NCI-H1105 (cell line): Measurements from ENCODE around the gene CBR1.
"Not testable (repeated sequence)": the region's sequence is repeated elsewhere in the genome, so short reads cannot be mapped to it uniquely, and the experiment has no call there.

ENCODE experiments used
- DNase-seq: peaks from one replicate; lab custom pipeline; 2025; lab: John Stamatoyannopoulos, UW

The CBR1 gene

DNA sequence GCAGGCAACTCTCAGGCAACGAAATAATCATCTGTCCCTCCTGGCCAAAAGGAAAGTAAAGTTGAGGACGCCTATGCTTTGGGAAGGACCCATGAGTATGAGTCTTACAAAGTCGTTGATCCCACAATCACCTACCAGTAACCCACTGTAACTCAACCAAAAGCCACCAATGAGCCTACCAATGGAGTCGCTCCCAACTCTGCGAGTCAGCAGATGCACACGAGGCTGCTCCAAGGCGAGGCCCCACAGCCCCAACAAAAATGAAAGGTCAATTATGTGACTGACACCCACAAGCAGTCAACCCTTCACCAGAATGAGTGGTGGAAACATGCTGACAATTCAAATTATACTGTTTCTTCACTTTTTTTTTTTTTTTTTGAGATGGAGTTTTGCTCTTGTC is 21.5 kb upstream of the CBR1 start:
- DNase-seq, result no peak

DNA sequence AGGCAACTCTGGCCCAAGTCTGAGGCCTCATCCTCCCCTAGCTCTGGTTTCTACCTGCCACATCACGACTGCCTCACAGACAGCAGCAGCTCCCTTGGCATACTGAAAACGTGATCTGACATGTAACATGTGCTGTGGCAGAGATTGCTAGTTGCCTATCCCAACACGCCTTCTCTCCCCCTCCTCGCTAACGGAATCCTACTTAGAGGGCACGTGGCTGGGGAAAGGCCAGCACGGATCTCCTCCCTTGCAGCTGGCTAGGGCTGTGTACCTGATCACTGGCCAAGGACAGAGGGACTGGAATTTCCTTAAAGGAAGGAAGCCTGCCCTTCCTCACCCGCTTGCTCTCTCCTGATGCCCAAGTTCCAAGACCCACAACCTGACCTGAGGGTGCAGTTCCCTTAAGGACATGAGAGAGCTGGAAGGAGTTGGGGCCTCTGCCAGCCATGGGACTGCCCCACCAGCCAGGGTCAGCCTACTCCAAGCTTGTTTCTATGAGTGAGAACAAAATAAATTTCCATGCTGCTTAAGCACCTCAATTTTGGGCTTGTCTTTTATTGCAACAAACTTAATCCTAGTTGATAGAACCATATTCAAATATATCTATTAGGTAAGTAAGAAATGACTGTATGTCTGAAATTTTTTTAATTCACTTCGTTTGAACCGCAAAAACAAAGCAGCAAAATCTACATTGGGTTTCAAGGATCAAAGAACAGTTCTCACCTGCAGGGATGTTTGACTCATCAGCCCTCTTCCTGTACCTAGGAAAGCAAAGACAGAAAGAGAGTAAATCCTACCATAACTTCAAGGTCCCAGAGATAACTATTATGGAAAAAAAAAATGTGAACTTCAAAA is 16.7 kb upstream of the CBR1 start:
- no peak for DNase-seq

DNA sequence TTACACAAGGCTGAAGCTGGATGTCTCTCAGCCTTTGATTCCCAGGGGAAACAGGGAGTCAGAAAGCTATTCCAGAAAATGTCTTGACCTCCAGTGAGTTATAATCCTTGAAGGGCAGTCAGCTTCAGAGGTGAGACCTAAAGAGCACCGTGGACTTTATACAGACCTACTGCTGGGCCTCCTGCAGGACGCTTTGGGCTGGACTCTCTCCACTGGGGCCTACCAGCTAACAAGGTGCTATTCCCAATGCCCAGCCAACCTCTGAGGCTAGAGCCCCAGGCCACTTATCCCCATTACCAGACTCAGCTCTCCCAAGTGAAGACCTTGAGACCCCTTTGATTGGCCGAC is 16.1 kb upstream of the CBR1 start:
- no peak for DNase-seq

DNA sequence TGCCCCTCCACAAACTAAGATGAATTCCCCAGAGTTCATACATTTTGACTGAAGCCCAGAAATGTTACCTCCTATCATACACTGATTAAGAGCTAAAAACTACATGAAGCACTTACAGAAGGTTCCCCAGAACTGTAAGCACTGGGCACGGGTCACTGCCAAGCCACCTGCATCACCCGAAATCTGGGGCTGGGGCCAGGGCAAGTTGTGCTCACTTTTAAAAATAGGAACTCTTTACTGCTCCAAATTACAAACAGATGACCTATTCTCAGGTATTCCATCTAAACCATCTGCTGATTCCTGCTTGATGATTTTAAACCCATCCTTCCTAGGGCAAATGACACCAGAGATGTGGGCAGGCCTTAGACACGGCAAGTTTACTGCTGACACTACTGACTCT is 14.3 kb upstream of the CBR1 start:
- no peak for DNase-seq

- DNase-seq, result peak; percentile 49
Measured at GRCh38 chr21:36059823-36060158, 10.0 kb upstream of the CBR1 start.

DNA sequence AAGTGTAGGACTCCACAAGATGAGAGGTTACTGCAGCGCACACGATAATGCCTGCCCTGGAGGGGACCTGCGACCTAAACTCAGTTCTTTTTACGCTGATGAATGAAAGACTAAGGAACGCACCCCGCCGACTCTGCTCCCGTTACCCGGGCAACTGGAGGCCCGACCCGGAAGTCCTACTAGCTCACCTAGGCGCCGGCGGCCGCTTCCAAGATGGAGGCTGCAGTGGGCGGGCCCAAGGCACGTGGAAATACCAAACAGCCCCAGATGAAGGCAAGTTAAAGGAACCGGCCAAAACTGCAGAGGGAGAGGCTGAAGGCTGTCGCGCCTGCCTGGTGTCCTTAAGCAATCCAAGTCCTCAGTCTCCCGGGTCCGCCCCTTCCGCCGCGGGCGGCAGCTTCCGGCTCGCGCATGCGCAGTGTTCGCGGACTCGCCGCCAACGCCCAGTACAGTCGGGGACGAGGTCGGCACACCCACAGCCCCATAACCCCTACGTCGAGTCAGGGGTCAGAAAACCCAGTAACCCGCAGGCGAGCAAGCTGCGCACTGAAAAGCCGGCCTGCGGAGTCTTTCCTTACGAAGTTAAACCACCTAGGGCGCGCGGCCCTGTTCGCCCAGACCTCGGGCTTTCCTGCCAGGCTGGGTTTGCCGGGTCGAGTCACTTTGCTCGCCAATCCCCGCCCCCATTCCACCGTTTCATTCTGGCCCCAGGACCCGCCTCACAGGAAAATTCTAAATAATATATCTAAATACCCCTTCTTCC is 9.5 kb upstream of the CBR1 start, which contains the start of gene SETD4:
SETD4 (minus strand) TSS at position 368 of the 763 bp plus-strand sequence. CDS start 1,638 bp downstream, outside the sequence.
- peak; percentile 93 for DNase-seq

GRCh38 chr21:36061445-36061844 is 8.4 kb upstream of the CBR1 start:
- DNase-seq, result no peak

DNA sequence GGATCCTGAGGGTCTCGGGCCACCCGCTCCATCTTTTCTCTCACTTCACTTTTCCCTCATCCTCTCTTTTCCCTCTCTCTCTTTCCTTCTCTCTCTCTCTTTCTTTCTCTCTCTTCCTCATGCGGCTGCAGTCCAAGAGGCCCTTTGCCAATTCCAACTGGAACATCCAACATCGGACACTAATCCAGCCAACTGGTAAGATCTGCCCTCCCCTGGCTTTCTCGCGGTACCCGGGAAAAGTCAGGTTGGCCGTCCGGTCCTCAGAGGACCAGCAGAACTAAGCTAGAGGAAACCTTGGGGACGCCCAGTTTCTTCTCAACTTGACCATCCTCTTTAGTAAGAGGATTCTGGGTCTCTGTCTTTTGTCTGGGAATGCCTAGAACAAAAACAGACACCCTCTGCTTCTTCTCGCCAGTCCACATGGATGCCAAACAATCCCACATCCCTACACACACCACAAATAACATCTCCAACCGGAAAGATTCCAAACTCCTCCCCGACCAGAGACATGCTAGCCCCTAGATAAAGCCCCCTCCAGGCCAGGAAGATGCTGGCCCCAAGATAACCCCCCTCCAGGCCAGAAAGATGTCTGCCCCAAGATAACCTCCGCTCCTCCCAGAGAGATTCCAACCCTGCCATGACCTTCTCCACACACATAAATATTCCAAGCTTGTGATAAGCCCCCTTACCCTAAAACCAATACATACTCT is 6.3 kb upstream of the CBR1 start:
- DNase-seq, result no peak

DNA sequence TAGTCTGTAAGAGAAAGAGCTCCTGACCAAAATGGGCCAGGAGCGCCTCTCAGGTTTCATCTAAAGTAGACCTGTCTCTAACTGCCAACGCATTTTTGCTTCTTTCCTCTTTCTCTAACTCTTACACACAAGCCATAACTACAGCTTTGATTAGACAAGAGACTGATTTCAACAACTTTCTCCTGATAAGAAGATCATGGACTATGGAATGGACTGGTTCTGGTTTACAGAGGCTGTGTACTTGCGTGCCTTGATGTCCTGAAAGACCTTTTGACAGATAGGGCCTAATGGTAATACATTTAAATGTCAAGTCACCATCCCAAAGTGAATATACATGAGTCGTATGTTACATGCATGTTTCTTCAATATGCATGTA is 5.8 kb upstream of the CBR1 start:
- DNase-seq, result no peak

DNA sequence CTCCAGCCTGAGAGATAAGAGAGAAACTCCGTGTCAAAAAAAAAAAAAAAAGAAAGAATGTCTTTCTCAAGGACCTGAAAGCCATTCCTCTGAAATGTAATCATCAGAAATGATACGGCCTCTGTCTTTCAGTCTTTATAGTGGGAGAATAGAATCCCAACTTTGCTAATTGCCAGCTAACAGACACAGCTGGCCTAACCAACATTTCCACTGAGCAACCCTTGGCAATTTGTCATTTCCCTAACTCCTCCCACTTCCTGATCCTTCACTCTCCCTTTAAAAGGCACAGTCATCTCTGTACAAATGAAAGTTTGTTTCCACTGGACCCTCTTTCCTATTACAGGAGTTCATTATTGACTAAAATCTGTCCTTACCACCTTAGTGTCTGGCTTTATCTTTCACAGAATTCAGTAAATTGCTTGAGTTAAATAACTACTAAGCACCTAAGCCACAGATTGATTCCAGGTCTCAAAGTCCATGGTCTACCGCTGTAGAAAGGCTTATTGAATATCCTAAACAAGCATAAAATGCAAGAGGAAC is 4.3 kb upstream of the CBR1 start:
- DNase-seq, result no peak

DNA sequence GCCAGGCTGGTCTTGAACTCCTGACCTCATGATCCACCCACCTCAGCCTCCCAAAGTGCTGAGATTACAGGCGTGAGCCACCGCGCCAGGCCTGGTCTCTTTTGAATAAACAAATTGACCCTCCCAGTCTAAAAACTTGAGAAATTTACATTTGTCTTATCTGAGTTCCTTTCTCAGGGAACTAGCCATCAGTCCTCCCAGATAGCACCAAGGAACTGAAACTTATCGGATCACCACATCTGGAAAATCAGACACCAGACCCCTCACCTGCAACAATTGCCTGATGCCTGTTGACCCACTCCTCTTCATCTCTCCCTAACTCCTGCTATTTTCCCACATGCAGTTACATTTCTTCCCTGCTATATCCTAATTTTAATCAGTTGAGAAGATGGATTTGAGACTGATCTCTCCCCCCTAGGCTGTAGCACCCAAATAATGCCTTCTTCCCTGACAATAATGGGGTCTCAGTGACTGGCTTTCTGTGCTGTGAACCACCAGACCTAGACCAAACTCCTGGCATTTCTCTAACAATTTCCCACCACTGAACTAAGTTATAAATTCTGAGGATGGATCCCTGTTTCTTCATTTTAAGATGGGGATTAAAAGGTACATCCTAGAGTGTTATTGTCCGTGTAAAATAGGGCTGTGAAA is 951 bp upstream of the CBR1 start:
- no peak for DNase-seq

GRCh38 chr21:36070999-36071398 is 1.2 kb downstream of the CBR1 start:
- DNase-seq, result no peak

DNA sequence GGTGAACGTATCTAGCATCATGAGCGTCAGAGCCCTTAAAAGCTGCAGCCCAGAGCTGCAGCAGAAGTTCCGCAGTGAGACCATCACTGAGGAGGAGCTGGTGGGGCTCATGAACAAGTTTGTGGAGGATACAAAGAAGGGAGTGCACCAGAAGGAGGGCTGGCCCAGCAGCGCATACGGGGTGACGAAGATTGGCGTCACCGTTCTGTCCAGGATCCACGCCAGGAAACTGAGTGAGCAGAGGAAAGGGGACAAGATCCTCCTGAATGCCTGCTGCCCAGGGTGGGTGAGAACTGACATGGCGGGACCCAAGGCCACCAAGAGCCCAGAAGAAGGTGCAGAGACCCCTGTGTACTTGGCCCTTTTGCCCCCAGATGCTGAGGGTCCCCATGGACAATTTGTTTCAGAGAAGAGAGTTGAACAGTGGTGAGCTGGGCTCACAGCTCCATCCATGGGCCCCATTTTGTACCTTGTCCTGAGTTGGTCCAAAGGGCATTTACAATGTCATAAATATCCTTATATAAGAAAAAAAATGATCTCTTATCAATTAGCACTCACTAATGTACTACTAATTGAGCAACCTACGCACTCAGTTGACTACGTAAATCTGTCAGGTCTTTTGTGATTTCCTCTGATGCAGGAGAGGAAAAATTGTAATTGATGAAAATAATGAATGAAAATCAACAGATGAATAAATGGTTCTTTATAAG is 2.8 kb downstream of the CBR1 start:
- no peak for DNase-seq

GRCh38 chr21:36073181-36073580 is 3.4 kb downstream of the CBR1 start:
- no peak for DNase-seq

DNA sequence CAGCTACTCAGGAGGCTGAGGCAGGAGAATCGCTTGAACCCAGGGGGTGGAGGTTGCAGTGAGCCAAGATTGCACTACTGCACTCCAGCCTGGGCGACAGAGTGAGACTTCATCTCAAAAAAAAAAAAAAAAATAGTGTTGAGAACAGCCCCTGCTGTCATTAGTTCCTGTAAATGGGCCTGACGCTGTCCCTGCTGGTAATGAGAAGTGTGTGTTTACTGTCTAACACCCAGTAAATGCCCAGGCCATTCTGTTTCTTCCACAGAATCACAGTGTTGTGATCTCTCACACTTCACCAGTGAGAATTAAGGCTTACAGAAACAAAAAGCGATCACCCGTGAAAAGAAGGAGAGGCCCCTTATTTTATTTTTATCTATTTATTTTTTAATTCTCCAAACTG is 4.1 kb downstream of the CBR1 start:
- DNase-seq, result not testable (repeated sequence)

- DNase-seq, result no peak
Measured at GRCh38 chr21:36075171-36075570, 5.3 kb downstream of the CBR1 start.

- no peak for DNase-seq
Measured at GRCh38 chr21:36075953-36076352, 6.1 kb downstream of the CBR1 start.

DNA sequence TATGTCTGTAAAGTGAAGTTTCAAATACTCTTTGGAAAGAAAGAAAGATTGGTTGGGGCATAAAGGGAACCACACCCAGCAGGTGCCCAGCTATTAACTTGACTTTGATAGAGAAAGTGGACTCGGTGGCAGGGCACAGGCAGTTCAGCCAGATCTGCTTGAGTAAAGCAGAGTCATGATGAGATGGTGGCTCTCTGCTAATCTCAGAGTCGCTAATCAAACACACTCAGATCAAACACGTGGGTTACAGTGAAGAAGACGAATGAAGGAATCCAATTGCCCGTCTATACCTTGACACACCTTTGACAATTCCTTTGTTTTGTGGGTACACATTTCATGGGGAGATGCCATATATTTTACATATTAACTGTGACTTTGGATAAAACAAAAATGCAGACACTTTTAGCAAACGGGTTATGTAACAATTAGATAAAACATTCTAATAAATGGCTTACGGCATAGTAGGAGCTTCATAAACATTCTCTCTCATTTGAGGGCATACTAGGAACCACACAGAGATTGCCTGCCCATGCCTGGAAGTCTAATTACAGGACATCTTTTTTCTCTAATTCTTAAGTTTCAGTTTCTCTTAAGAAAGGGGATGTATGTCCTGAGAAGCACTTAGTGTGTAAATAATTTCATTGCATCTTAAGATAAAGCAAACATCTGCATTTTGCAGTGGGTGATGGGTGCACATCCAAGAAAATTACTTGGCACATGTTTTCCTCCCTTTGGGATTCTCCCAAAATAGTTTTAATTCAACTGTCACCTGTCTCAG is 7.2 kb downstream of the CBR1 start:
- no peak for DNase-seq

- DNase-seq, result no peak
Measured at GRCh38 chr21:36077758-36078157, 7.9 kb downstream of the CBR1 start.

GRCh38 chr21:36079010-36079649 is 9.3 kb downstream of the CBR1 start:
- no peak for DNase-seq
